Fibroblast of skin of left biceps (primary cell): ENCODE results near the gene ANKRD34A.

ENCODE experiments used
- DNase-seq, 2 experiments: peaks; one replicate each; pipeline ENCODE4 v3.0.0-alpha.2; 2013; ENCODE audit warnings: low read depth in 2 of 2

The ANKRD34A gene

DNA sequence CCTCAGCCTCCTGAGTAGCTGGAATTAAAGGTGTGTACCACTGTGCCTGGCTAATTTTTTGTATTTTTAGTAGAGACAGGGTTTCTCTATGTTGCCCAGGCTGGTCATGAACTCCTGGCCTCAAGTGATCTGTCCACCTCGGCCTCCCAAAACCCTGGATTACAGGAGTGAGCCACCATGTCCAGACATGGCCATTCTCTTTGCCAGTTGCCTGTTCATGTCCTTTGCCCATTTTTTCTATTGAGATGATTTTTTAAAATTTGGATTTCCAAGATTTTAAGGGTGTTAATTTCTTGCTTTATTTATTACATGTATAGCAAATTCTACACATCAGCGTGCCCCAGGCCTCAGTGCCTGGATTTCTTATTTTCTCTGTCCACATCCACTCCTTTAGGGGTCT lies 2.9 kb upstream of the ANKRD34A start:
- DNase-seq, result no peak

DNA sequence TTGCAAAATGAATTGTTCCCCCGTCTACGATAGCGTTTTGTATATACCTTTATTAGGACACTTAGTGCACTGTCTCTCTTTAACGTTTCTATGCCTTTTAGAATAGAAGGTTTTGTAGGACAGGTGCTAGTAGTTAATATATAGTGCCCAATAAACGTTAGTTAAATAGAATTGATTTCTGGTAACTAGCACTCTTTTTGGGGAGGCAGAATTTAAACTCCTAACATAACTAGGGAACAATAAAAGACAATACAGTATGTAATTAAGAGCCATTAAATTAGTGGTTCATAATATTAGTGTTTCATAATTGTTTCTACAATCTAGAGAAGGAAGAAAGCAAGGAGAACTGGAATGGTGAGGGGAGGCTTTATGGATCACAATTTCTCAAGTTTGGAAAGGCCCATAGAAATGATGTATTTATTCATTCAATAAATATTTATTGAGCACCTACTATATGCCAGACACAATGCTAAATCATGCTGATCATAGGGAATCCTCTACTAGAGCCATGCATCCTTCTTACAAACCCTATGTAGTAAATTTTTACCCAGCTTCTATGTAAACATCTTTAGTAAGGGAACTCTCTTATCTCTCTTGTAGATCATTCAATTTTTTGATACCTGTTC lies 857 bp upstream of the ANKRD34A start:
- no peak for DNase-seq

GRCh38 chr1:145963265-145964019 lies 933 bp downstream of the ANKRD34A start:
- no peak for DNase-seq

DNA sequence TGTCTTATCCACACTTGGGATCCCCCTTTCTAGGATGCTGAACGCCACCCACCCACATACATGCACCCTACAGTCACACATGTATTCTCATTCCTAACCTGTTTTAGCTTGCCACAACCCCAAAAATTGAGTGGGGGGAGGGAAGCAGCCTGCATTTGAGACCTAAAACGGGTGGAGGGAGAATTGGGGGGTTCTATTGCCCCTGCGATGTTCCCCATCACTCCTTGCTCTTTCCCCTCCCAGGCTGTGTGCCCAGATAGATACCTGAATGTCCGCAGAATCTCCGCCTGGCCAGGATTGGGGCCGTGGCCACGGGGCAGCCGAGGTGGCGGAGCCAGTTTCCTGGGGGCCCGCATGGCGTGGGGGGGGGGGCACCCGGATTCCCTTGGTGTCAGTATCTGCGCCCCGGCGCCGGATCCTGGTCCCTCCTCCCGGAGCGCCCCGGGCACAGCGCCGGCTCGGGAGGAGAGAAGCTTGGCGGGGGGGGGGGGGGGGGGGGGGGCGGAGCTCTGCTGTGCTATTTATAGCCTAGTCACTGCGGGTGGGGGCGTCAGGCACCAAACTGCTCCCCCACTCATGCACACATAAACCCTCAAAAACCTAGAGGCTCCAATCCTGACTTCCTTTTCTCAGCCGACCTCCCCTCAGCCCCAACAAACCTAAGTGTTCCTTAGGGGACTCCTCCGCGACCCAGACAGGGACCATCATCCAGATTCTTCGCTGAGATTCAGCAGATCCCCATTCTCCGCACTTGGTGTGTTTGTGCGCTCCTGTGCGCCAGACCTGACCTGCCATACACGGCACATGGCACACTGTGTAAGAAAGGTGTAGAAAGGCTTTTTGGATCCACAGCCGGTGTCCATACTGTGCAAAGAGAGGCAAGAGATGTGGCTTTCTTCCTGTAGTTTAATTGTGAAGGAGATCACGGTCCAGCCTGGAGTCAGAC lies 1.9 kb downstream of the ANKRD34A start:
- DNase-seq, result no peak

- DNase-seq, result no peak
Measured at GRCh38 chr1:145961425-145962156, 2.8 kb downstream of the ANKRD34A start.

GRCh38 chr1:145961109-145961424 lies 3.3 kb downstream of the ANKRD34A start:
- no peak for DNase-seq

- no peak for DNase-seq
Measured at GRCh38 chr1:145960468-145961108, 3.8 kb downstream of the ANKRD34A start.

DNA sequence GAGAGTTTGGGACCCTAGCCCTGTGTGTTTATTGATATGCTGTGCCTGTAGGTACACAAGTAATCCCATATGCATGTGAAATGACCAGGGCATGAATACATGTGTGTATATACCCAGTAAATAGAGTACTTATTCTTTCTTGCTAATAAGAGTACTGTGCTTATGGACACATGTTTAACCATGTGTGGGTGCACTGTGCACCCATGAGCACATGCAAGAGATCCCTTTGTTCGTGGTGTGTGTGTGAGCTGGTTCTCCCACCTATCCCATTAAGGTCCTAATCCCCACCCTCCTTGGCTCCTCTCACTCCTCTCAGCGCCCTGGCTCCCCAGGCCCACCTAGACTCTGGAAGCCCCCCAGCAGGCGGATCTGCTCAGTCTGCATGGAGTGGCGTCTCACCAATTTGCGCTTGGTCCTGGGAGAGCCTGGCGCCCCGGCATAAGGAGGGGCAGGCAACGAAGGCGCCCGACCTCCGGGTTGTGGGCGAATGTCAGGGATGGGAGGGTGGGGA lies 4.4 kb downstream of the ANKRD34A start:
- no peak for DNase-seq

DNA sequence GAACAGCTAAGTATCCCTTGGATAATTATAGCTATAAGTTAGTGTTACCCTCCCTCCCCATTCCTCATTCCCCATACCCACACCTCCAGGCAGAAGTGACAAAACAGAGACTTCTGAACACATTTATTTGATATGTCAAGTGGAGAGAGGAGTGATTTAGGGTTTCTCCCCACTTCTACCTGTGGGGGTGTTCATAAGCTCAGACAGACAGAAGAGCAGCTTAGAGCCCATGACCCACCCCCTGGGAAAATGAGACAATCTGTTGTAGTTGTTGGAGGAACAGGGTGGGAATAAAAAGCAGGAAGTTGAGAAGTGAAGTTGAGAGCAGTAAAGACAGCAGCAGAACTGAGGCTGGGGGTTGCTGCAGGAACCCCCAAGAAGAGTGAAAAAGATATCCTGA lies 5.0 kb downstream of the ANKRD34A start:
- no peak for DNase-seq

- no peak for DNase-seq
Measured at GRCh38 chr1:145958734-145959133, 5.6 kb downstream of the ANKRD34A start.

DNA sequence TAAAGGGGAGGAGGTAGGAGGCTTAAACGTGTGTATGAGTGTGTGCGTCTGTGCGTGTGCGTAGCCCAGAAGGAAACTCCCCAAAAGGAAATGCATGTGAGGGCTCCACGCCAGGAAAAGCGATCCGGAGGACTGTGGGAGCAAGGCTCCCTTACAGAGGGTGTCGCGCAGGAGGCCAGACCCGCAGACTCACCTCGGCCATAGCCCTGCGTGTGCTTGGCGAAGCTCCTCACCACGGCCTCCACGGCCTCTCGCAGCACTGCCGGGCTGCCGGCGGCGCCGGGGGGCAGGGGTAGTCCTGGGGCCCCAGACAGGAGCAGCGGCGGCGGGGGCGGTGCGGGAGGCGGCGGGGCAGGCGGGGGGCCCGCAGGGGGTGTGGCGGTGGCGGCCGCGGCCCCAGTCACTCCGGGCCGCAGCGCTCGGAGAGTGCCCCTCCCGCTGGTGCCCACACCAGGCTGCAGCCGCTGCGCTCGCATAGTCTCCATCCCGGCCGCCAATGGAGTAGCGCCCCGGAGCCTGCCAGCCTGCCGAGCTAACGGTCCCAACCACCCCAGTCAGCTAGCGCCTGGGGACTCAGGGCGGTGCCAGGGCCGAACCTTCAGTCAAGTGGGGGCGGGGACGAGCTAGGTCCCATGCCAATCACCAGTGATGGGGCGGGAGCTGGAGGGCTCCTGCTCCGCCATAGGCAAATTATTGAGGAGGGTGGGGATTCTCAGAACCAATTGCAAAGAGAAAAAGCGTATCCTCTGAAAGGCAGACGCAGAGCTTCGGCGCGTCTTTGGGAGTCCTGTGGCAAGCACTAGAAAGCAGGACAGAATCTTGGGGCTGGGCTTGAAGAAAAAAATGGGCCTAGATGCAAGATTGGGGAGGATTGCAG lies 6.7 kb downstream of the ANKRD34A start, which contains the start of gene LIX1L:
Gene LIX1L (minus strand): TSS at position 575 of the 877 bp plus-strand sequence. CDS start 90 bp downstream, at position 485.
- peak; percentile 90 to 91 for DNase-seq

DNA sequence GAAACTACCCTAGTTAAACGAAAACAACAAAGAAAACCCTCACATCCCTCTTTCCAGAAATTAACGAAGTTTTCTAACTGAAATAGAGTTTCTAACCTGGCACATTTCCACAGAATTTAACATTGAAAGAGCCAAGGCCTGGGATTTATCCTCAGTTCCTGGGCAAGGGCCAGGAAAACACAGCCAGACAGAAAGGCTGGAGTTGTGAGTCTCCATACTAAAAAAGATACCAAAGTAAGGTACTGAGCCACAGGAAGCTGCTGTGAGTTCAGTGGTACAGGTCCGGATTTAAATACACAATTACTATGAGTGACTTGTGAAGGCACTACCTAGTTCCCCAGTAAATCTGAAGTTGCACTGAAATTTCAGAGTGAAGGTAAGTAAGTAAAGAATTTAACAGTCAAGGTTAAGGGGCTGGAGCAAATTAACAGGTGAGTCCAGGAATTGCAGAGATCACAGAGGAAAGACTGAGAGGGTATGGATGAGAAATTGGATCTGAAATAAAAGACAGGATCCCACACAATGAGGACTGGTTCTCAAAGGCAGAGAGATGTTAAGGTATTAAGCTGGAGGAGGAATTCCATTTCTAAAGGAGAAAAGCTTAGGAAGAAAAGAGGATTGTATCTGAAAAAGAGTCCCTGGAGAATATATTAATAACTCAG lies 7.5 kb downstream of the ANKRD34A start:
- DNase-seq, result no peak

DNA sequence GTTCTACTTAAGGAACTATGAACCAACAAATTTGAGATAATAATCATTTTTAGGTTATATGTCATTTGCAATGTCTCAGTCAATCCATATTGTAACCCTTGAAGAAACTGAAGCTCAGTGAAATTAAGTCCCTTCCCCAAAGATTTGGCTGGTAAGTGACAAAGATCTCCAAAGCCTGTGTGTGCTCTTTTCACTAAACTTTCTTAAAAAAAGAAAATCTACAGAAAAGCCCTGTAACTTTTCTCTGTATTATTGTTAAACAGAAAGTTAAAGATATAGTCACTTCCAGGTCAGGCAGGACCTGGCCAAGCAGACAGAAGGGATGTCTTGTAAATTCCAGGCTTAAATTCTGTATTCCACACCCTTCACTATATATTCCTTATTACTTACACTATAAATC lies 8.0 kb downstream of the ANKRD34A start:
- DNase-seq, result no peak

DNA sequence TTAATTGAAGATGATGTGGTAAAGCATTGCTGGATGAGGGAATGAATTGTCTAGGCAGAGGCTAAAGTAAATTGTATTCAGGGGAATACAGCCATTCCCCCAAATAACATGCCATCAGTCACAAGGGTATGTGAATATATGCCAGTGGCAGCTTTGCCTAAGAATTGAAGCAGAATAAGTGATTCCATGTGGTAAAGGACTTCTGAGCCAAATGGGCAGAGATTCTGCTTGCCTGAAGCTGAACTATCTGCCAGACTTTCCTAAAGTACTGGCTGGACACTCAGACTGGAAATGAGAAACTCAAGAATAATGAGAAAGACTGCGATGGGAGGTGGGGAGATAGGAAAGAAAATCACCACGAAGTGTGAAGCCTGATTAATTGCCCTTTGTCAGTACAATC lies 8.9 kb downstream of the ANKRD34A start:
- no peak for DNase-seq

- no peak for DNase-seq
Measured at GRCh38 chr1:145953861-145954260, 10.5 kb downstream of the ANKRD34A start.

- DNase-seq, result no peak
Measured at GRCh38 chr1:145952903-145953302, 11.5 kb downstream of the ANKRD34A start.

GRCh38 chr1:145951526-145951925 lies 12.8 kb downstream of the ANKRD34A start:
- no peak for DNase-seq

- no peak for DNase-seq
Measured at GRCh38 chr1:145949219-145949618, 15.2 kb downstream of the ANKRD34A start.

GRCh38 chr1:145947551-145947950 lies 16.8 kb downstream of the ANKRD34A start:
- DNase-seq, result no peak
